Fibroblast of skin of left biceps (primary cell): ENCODE measurements around the gene SCARF2.

Experiments
- DNase-seq, 2 experiments: peaks; one replicate each; pipeline ENCODE4 v3.0.0-alpha.2; 2013; ENCODE audit warnings: low read depth in 2 of 2

The SCARF2 gene

GRCh38 chr22:20439556-20439927 lies 1.9 kb upstream of the SCARF2 start:
- no peak for DNase-seq

GRCh38 chr22:20438678-20439492 lies 1.3 kb upstream of the SCARF2 start:
- DNase-seq, result no peak

GRCh38 chr22:20438427-20438677 lies 727 bp upstream of the SCARF2 start:
- DNase-seq, result no peak

GRCh38 chr22:20436768-20437612 lies 635 bp downstream of the SCARF2 start:
- DNase-seq, result no peak

- no peak for DNase-seq
Measured at GRCh38 chr22:20436307-20436767, 1.3 kb downstream of the SCARF2 start.

GRCh38 chr22:20435436-20436306 lies 2.0 kb downstream of the SCARF2 start:
- no peak for DNase-seq

GRCh38 chr22:20434773-20435172 lies 2.9 kb downstream of the SCARF2 start:
- no peak for DNase-seq

GRCh38 chr22:20434264-20434751 lies 3.3 kb downstream of the SCARF2 start:
- DNase-seq, result no peak

GRCh38 chr22:20433686-20434241 lies 3.9 kb downstream of the SCARF2 start:
- no peak for DNase-seq

GRCh38 chr22:20433191-20433590 lies 4.4 kb downstream of the SCARF2 start:
- no peak for DNase-seq

GRCh38 chr22:20432244-20432686 lies 5.4 kb downstream of the SCARF2 start:
- DNase-seq, result no peak

- DNase-seq, result no peak
Measured at GRCh38 chr22:20431511-20432192, 6.0 kb downstream of the SCARF2 start.

GRCh38 chr22:20430720-20431510 lies 6.7 kb downstream of the SCARF2 start:
- no peak for DNase-seq

GRCh38 chr22:20430101-20430719 lies 7.4 kb downstream of the SCARF2 start:
- no peak for DNase-seq

- DNase-seq, result no peak
Measured at GRCh38 chr22:20429254-20430100, 8.1 kb downstream of the SCARF2 start.

GRCh38 chr22:20428496-20429253 lies 8.9 kb downstream of the SCARF2 start:
- DNase-seq, result no peak

- no peak for DNase-seq
Measured at GRCh38 chr22:20427945-20428417, 9.6 kb downstream of the SCARF2 start.
